ENCODE results near the gene PTPN4.

The PTPN4 gene

GRCh38 chr2:119759451-119760236 is at the start of gene PTPN4:
Gene PTPN4, plus strand, starts transcription at chr2:119759922. Its CDS starts 49,932 bp downstream, at chr2:119809854.
- DNase-seq (ENCODE audit: low spot score) = peak; percentile 98

- no peak for DNase-seq (ENCODE audit: low spot score)
These were observed 49.4 kb upstream of the PTPN4 start for GRCh38 chr2:119710281-119710680.

- no peak for DNase-seq (ENCODE audit: low spot score)
These were observed 48.4 kb upstream of the PTPN4 start for GRCh38 chr2:119711352-119711751.

GRCh38 chr2:119712571-119712970 is 47.2 kb upstream of the PTPN4 start:
- no peak for DNase-seq (ENCODE audit: low spot score)

GRCh38 chr2:119713819-119714490 is 45.8 kb upstream of the PTPN4 start:
- DNase-seq (ENCODE audit: low spot score) = no peak

GRCh38 chr2:119715409-119716283 is 44.1 kb upstream of the PTPN4 start:
- no peak for DNase-seq (ENCODE audit: low spot score)

- DNase-seq (ENCODE audit: low spot score) = no peak
These were observed 43.4 kb upstream of the PTPN4 start for GRCh38 chr2:119716284-119716672.

GRCh38 chr2:119718501-119719260 is 41.0 kb upstream of the PTPN4 start:
- DNase-seq (ENCODE audit: low spot score) = no peak

- no peak for DNase-seq (ENCODE audit: low spot score)
These were observed 40.5 kb upstream of the PTPN4 start for GRCh38 chr2:119719261-119719627.

GRCh38 chr2:119721043-119721442 is 38.7 kb upstream of the PTPN4 start:
- no peak for DNase-seq (ENCODE audit: low spot score)

GRCh38 chr2:119721462-119721861 is 38.3 kb upstream of the PTPN4 start:
- no peak for DNase-seq (ENCODE audit: low spot score)

GRCh38 chr2:119721904-119722303 is 37.8 kb upstream of the PTPN4 start:
- no peak for DNase-seq (ENCODE audit: low spot score)

GRCh38 chr2:119723186-119723585 is 36.5 kb upstream of the PTPN4 start:
- DNase-seq (ENCODE audit: low spot score) = no peak

- no peak for DNase-seq (ENCODE audit: low spot score)
These were observed 35.8 kb upstream of the PTPN4 start for GRCh38 chr2:119723784-119724467.

GRCh38 chr2:119724656-119725485 is 34.9 kb upstream of the PTPN4 start:
- no peak for DNase-seq (ENCODE audit: low spot score)

- DNase-seq (ENCODE audit: low spot score) = no peak
These were observed 32.2 kb upstream of the PTPN4 start for GRCh38 chr2:119727493-119727892.

- no peak for DNase-seq (ENCODE audit: low spot score)
These were observed 31.3 kb upstream of the PTPN4 start for GRCh38 chr2:119728421-119728820.

- DNase-seq (ENCODE audit: low spot score) = no peak
These were observed 29.0 kb upstream of the PTPN4 start for GRCh38 chr2:119730671-119731177.

- no peak for DNase-seq (ENCODE audit: low spot score)
These were observed 27.7 kb upstream of the PTPN4 start for GRCh38 chr2:119731983-119732382.

- DNase-seq (ENCODE audit: low spot score) = no peak
These were observed 27.0 kb upstream of the PTPN4 start for GRCh38 chr2:119732601-119733164.
